ENCODE measurements around the gene TKFC. TPM values are rescaled to one million over a fixed set of nuclear protein-coding genes. Genes with fewer than 3 reads are reported as not detected.

TKFC gene
- total RNA-seq, 1 donor from 2014 or later = 32.1 TPM

DNA sequence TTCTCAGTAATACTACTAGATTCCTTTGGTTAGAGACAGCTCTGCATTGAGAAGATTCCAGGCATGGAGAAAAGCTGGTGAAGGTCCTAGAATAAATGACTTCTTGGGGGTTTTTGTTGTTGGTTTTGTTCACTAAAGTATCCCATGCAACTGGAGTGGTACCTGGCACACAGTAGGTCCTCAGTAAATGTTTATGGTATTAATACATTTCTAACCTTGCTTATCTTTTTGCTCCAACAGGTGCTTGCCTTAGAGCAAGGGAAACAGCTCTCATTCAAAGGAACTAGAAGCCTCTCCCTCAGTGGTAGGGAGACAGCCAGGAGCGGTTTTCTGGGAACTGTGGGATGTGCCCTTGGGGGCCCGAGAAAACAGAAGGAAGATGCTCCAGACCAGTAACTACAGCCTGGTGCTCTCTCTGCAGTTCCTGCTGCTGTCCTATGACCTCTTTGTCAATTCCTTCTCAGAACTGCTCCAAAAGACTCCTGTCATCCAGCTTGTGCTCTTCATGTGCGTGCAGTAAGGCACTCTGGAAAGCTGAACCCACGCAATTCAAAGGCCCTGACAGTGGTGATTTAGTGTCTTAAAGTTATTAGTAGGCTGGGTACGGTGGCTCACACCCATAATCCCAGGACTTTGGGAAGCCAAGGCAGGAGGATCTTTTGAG, 31.1 kb downstream of the TKFC start:
- no peaks in the 10 kb centered on the region for H3K9me3 ChIP-seq
- H3K27ac ChIP-seq = no peak overlapping the region
- no peak for ATAC-seq
- TF ChIP-seq, protein P1, sequence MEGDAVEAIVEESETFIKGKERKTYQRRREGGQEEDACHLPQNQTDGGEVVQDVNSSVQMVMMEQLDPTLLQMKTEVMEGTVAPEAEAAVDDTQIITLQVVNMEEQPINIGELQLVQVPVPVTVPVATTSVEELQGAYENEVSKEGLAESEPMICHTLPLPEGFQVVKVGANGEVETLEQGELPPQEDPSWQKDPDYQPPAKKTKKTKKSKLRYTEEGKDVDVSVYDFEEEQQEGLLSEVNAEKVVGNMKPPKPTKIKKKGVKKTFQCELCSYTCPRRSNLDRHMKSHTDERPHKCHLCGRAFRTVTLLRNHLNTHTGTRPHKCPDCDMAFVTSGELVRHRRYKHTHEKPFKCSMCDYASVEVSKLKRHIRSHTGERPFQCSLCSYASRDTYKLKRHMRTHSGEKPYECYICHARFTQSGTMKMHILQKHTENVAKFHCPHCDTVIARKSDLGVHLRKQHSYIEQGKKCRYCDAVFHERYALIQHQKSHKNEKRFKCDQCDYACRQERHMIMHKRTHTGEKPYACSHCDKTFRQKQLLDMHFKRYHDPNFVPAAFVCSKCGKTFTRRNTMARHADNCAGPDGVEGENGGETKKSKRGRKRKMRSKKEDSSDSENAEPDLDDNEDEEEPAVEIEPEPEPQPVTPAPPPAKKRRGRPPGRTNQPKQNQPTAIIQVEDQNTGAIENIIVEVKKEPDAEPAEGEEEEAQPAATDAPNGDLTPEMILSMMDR (IDR thresholded peaks at IDR 0.05) = no peak
- H3K27me3 ChIP-seq = no peaks in the 10 kb centered on the region
- H3K4me3 ChIP-seq = peak overlapping the region; percentile 83
- peaks cover 54% of the 10 kb centered on the region for H3K36me3 ChIP-seq
- intact Hi-C loops (cut with DNase I) = no loop called here
- DNase-seq = no peak
- H3K4me1 ChIP-seq = peaks cover 30% of the 10 kb centered on the region

DNA sequence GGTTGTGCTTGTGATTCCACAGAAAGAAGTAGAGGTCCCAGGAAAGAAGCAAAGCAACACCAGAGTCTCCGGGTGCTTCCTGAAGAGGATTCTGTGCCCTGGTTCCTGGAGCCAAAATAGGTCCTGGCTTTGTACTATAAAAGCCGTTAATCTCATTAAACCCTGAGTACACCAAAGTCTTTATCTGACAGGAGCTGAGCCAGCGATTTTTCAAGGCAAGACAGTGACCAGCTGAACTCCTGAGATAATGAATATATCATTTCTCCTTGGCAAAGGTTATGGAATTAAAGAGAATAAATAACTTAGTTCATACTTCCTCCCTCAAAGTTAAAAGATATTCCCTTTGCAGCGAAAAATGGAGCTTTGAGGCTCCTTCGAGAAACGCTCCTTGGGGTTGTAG, 34.4 kb downstream of the TKFC start:
- Histone ChIP-seq H3K4me1 (peaks cover 28% of the 10 kb centered on the region), H3K9me3 (no peaks in the 10 kb centered on the region), H3K27ac (no peak overlapping the region), H3K4me3 (no peak overlapping the region), H3K36me3 (peaks cover 66% of the 10 kb centered on the region), H3K27me3 (no peaks in the 10 kb centered on the region)
- ATAC-seq (no peak), DNase-seq (no peak)
- intact Hi-C loops (cut with DNase I) = no loop called here
- TF ChIP-seq, protein P1 (IDR thresholded peaks at IDR 0.05) = no peak

DNA sequence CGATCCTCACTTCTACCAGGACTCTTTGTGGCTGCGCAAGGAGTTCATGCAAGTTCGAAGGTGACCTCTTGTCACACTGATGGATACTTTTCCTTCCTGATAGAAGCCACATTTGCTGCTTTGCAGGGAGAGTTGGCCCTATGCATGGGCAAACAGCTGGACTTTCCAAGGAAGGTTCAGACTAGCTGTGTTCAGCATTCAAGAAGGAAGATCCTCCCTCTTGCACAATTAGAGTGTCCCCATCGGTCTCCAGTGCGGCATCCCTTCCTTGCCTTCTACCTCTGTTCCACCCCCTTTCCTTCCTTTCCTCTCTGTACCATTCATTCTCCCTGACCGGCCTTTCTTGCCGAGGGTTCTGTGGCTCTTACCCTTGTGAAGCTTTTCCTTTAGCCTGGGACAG, 35.6 kb downstream of the TKFC start:
- no peak overlapping the region for H3K27ac ChIP-seq
- DNase-seq = no peak
- TF ChIP-seq, protein P1 (IDR thresholded peaks at IDR 0.05) = no peak
- no peaks in the 10 kb centered on the region for H3K27me3 ChIP-seq
- intact Hi-C loops (cut with DNase I) = no loop called here
- no peak overlapping the region for H3K4me3 ChIP-seq
- H3K4me1 ChIP-seq = peaks cover 20% of the 10 kb centered on the region
- H3K36me3 ChIP-seq = peaks cover 66% of the 10 kb centered on the region
- H3K9me3 ChIP-seq = no peaks in the 10 kb centered on the region
- no peak for ATAC-seq

DNA sequence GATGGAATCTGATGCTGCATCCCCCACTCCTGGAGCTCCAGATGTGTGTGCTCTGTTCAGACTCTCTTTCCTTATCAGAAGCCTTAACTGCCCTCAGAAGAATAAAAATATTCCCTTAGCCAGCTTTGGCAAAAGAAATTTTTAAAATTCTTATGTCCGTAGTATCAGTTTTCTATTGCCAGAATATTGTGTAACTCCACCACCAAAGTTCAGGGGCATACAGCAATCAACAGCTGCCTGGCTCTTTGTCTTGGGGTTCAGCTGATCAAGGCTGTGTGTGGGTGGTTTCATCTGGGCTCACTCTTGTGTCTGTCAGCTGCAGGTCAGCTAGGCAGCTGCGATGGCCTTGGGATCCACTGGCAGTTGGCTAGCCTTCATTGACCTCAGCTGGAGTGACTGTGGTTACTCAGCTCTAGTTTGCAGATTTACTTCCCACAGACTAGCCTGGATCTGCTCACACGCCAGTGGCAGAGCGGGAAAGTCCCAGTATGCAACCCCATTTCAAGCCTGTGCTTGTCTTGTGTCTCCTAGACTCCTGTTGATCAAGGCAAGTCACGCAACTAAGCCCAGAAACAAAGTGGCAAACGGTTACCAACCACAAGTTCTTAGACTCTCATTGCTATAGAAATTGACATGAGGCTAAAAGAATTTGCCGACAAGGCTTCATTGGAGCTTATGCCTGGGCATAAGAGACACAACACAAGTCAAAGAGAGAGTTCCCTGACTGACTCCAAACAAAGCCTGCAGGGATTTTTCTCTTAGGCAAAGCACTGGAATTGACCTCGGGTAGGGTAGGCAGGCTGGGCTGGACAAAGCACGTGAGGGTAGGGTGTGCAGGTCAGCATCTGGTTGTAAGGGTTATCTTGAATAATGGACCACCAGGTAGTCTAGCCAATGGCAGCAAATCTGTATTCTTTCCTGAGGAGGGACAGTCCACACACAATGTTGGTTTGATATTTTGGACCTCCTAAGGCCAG, 36.6 kb downstream of the TKFC start:
- TF ChIP-seq, protein P1 (IDR thresholded peaks at IDR 0.05) = no peak
- Histone ChIP-seq H3K27me3 (no peaks in the 10 kb centered on the region), H3K9me3 (no peaks in the 10 kb centered on the region), H3K4me1 (peaks cover 11% of the 10 kb centered on the region), H3K4me3 (no peak overlapping the region), H3K27ac (peak overlapping the region; percentile 68), H3K36me3 (peaks cover 57% of the 10 kb centered on the region)
- ATAC-seq (peak; percentile 85), DNase-seq (no peak)
- intact Hi-C loops (cut with DNase I) = no loop called here

DNA sequence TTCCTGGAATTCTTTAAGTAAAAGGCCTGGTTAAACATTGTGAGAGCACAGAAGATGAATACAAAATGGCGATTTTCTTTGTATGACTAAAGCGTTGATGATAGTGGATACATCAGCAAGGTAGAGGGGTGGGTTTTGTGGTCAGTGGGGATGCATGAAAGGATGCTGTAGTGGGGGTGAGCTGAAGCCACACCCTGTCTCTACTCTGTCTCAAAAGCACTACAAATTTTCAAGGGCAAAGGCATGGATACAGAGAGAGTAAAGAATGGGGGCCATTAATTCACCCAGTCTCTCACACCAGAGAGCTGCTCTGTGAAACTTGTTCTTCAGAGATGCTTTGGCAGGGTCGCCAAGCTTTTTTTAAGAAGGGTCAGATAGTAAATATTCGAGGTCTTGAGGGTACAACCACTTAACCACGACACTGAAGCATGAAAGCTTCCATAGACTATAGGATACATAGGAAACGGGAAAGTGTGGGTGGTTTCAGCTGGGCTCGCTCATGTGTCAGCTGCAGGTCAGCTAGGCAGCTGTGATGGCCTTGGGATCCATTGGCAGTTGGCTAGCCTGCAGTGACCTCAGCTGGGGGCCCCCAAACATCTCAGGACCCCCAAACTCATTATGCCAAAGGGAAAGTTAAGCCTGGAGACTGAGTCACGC, 37.4 kb downstream of the TKFC start:
- H3K27me3 ChIP-seq = no peaks in the 10 kb centered on the region
- no peaks in the 10 kb centered on the region for H3K9me3 ChIP-seq
- H3K36me3 ChIP-seq = peaks cover 50% of the 10 kb centered on the region
- H3K27ac ChIP-seq = peak overlapping the region; percentile 68
- intact Hi-C loops (cut with DNase I) = no loop called here
- TF ChIP-seq, protein P1 (IDR thresholded peaks at IDR 0.05) = no peak
- ATAC-seq (no peak), DNase-seq (no peak)
- no peak overlapping the region for H3K4me3 ChIP-seq
- peaks cover 11% of the 10 kb centered on the region for H3K4me1 ChIP-seq
